Amniotic epithelial cell (primary cell): ENCODE results near the gene KRTAP5-11.
A peak's percentile ranks its signal among the peaks of the same experiment; 100 is the strongest.
"Not testable (repeated sequence)": the region's sequence is repeated elsewhere in the genome, so short reads cannot be mapped to it uniquely, and the experiment has no call there.

ENCODE experiments used
- DNase-seq: peaks from one replicate; pipeline ENCODE4 v3.0.0-alpha.2; 2010; ENCODE audit warnings: low read depth

The KRTAP5-11 gene

DNA sequence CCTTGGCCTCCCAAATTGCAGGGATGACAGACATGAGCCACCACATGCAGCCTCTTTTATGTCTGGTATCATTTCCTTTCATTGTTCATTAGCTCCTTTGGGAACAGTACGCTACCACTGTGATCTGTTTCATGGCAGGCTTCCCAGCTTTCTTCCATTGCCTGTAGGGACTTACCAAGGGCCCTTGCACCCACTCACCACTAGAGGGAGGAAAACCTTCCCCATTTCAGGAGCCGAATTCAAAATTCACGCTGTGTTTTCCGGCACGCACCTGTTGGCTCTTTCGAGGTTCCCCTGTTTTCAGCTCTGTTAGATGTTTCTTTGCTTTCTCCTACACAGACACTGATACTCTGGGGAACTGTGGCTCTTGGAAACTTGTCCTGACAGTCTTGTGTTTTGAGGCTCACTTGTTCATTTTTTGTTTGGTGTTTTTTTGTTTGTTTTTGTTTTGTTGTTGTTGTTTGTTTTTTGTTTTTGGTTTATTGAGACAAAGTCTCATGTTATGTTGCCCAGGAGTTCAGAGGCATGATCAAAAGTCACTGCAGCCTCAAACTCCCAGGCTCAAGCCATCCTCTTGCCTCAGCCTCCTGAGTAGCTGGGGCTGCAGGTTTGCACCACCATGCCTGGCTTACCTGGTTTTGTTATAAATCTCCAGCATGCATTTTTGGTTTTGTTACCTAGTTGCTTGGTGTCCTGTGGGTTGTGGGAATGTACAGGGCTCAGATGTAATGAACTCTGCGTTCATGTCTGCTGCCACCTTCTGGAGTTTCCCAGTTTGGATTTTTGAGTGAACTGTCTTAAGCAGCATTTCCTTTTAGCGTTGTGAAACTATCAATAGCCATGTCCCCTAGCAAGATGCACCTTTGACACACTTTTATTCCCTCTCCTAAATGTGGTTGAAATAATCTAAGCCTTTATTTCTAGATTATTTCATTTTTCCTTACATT, 2.3 kb downstream of the KRTAP5-11 start:
- peak; percentile 58 for DNase-seq

DNA sequence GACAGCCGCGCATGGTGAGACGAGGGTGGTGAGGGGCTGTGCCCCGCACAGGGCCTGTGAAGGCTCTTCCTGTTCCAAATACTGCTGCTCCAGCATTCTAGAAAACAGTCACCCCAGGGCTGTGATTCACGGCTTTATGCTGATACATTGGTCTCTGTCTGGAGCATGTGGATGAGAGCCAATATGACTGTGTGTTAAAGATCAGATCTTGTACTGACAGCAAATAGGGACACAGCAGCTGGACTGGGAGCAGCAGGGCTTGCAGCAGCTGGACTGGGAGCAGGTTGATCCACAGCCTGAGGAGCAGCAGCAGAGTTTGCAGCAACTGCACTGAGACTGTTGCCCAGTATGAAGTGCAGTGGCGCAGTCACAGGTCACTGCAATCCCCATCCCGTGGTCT, 3.2 kb downstream of the KRTAP5-11 start:
- not testable (repeated sequence) for DNase-seq

DNA sequence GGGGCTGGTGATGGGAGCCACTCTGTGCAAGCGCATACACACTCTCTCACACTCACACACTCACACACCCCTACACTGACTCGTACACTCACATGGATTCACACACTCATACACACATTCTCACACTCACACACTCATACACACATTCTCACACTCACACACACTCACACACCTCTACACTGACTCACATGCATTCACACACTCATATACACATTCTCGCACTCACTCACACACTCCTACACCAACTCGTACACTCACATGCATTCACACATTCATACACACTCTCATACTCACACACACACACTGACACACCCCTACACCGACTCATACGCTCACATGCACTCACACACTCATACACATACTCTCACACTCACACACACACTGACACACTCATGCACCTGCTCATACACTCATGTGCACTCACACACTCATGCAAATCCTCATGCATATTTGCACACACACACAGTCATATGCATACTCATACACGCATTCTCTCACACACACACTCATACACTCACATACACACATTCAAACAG, 5.1 kb downstream of the KRTAP5-11 start:
- DNase-seq = no peak

- DNase-seq = not testable (repeated sequence)
Measured at GRCh38 chr11:71576688-71577465, 5.8 kb downstream of the KRTAP5-11 start.

- DNase-seq = no peak
Measured at GRCh38 chr11:71575723-71576424, 6.8 kb downstream of the KRTAP5-11 start.

DNA sequence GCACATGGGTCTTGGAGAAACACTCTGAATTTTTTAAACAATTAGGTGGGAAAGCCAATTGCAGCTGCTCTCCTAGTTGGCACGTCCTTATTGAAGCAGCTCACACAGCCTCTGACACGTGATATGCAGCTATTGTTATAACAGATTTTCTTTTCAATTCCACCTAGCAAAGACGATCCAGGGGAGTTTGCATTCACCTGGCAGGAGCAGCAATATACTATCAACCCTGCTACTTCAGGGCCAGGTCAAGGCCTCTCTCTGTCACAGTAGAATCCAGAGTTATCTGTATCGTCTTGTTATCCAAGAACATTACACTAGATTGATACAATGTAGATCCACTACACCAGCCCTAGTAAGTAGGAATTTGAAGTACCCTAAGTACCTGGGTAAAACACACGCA, 8.3 kb downstream of the KRTAP5-11 start:
- no peak for DNase-seq

- DNase-seq = no peak
Measured at GRCh38 chr11:71572811-71573210, 9.9 kb downstream of the KRTAP5-11 start.

DNA sequence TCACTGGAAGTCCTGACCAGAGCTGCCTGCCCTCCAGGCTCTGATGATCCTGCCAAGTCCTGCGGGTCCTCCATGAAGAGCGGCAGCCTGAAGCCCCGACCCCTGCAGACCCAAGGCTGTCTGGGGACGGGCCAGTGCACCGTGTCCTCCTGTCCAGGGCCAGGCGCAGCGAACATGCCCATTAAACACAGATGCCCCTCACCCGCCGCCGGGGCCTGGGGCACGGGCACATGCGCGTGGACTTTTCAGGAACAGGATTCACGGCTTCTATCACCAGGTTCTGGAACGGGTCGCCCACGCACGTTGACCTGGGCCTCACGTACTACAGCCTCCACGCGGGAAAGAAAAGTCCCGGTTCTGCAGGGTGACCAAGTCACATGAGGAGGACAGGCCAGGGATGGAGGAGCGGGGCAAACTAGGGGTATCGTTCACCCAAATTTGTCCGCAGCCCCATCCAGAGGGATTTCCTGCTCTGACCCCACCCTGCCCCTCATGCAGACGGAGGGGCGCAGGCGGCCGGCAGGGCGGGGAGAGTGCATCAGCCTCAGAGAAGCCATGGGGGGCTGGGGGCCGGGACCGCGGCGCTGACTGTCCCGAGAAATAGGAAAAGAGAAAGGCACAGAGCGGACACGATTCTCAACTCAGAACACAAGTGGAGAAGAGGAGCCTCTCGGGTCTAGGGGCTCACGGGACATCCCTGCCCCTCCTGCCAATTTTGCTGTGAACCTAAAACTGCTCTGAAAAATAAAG, 11.4 kb downstream of the KRTAP5-11 start:
- not testable (repeated sequence) for DNase-seq

- no peak for DNase-seq
Measured at GRCh38 chr11:71568704-71569349, 13.8 kb downstream of the KRTAP5-11 start.

GRCh38 chr11:71567633-71568032, 15.0 kb downstream of the KRTAP5-11 start:
- not testable (repeated sequence) for DNase-seq

DNA sequence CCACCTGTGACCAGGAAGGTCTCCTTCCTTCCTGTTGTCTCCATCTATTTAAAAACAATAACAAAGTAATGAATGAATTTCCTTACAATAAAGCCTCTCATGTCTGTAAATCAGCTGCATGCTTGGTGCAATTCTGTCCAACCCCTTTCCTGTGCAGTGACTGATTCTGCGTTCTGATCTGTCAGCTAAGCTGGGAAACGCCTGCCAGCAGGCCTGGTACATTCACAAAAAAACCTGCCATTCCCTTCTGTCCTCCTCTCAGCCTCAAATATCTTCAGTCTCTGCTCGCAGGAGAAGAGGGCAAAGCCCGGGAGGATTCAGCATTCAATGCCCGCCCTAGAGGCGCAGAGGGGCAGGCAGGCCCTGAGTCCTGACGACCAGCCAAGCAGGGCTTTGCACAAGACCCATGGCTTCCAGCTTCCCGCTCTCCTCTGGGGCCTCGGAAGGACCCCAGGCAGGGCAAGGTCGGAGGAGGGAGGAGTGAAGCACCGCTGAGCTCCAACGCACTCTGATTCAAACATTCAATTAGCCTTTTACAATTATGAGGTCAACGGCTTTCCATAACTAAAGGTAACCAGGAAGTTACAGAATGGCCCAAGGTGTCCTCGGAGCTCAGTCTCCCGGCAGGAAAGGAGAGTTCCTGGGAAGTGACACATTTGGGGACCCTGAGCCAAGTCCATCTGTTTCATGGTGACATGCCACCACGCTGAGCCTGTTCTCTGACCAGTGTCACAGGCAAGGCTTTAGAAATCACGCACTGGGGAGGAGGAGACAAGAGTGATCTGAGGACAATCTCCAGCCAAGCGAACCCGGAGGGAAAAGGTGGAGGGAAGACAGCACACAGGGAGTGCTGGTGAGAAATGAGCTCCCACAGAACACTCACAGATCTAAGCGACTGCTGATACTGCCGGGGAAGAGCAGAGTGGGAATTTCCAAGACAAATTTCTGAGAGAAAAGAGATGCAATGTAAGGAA, 15.8 kb downstream of the KRTAP5-11 start:
- not testable (repeated sequence) for DNase-seq

DNA sequence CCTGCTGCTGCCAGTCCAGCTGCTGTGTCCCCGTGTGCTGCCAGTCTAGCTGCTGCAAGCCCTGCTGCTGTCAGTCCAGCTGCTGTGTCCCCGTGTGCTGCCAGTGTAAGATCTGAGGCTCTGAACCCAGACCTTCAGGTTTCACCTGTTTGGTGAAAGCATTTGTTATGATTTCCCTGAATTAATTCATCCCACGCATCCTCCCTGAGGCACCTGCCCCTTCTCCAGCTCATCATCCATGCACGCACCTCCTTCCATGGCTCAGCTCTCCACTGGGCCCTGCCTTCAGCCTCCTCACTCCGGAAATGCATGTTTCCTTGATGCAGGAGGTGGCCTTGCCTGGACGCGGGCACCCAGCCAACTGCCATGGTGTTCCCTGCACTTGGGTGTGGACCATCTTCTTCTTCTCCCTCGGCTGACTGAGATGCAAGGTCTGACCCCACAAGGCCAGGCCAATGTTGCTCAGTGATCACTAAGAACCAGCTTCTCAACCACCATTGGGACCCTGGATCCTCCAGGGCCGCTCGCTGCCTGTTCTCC, 16.5 kb downstream of the KRTAP5-11 start:
- no peak for DNase-seq

DNA sequence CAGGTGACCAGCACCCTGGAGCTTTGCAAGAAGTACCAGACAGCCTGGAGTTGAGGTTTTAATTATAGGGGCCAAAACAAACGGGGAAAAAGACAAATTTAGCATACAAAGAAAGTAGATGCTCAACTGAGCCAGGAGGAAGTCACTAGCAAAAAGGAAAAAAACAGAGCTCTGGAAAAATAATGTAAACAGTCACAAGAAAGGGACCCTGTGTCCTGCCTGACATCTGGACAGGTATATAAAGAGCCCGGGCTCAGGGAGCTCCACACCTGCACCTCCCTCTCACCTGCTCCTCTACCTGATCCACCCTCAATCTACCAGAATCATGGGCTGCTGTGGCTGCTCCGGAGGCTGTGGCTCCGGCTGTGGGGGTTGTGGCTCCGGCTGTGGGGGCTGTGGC, 17.4 kb downstream of the KRTAP5-11 start, which contains the start of gene KRTAP5-10:
KRTAP5-10 (plus strand) TSS at position 301 of the 400 bp plus-strand sequence; CDS start at position 326, 25 bp downstream.
- no peak for DNase-seq

GRCh38 chr11:71564430-71564829, 18.2 kb downstream of the KRTAP5-11 start:
- DNase-seq = no peak

DNA sequence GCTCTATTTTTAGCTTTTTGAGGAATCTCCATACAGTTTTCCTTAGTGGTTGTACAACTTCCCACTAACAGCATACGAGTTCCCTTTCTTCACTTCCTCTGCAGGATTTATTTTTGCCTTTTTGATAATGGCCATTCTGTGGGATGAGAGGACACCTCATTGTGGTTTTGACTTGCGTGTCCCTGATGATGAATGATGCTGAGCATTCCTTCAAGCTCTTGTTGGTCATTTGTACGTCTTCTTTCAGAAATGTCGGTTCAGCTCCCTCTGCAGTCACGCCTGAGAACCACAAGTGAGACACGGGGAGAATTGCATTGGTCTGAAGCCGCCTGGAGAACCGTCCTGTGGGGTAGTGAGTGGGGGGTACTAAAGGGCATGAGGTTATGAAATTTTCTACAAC, 19.3 kb downstream of the KRTAP5-11 start:
- peak; percentile 70 for DNase-seq

GRCh38 chr11:71562120-71562519, 20.6 kb downstream of the KRTAP5-11 start:
- no peak for DNase-seq

DNA sequence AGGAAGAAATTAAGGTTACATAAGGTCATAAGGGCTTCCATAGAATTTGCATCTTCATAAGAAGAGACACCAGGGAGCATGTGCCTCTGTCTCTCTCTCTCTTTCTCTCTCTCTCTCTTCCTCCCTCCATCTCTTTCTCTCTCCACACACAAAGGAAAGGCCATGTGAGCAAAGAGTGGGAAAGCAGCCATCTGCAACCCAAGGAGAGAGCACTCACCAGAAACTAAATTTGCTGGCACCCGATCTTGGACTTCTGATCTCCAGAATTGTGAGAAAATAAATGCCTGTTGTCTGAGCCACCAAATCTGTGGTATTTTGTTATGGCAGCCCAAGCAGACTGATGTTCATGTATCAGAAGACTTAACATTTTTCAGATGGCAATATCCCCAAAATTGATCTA, 23.7 kb downstream of the KRTAP5-11 start:
- DNase-seq = no peak

GRCh38 chr11:71557257-71557656, 25.4 kb downstream of the KRTAP5-11 start:
- DNase-seq = no peak

- no peak for DNase-seq
Measured at GRCh38 chr11:71556018-71556417, 26.7 kb downstream of the KRTAP5-11 start.
